GM20431 (cell line): ENCODE measurements around the gene CEP104.

Experiments
- in situ Hi-C: fragments of 300-500 bp; cut with MseI, MboI; formaldehyde crosslinking; loops from one replicate; pipeline ENCODE4 v1.15.0; 2020; ENCODE audit warnings: low sequenced_read_pairs; ENCODE audit not compliant: unreplicated experiment

CEP104 gene

GRCh38 chr1:3772027-3772714 lies 84.8 kb downstream of the CEP104 start:
- in situ Hi-C loops, result no loop called here

DNA sequence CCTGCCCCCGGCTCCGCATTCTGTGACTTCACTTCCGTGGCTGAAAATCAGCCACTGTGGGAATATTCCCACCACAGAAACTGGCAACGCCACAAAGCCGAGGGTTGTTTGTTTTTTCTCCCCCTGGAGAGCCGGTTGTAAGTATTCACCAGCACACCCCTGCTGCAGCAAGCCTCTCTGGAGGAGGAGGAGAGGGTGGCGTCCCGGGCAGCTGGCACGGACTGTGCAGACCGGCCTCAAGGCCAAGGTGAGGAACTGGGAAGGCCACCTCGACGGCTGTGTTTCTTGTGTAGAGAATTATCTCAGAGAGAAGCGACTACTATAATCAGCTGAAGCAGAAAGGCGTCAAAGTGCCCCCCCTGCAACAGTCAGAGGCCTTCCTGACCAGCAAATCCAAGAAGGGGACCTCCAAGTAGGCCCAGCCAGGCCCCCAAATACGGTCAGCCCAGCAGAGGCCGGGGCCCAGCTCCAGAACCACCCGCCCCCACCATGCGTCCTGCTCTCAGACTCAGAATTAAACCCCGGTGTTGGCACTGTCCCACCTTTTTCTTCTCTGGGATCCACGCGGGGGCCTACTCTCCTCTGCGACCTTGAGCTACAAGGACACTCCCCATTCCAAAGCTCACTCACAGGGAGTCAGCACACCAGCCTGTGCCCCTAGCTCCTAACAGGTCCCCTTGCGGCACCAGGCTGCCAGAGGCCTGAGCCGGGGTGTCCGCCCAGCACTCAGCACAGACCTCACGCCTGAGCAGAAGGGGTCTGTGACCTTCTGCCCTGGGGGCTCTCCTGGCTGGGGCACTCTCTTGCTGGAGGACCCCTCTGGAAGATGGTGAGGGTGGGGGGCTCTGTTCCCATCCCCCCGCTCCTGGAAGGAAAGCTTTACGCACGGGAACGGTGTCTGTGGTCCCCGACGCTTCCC lies 85.6 kb downstream of the CEP104 start:
- in situ Hi-C loops, result no loop called here

GRCh38 chr1:3770047-3770765 lies 86.8 kb downstream of the CEP104 start:
- in situ Hi-C loops, result no loop called here

DNA sequence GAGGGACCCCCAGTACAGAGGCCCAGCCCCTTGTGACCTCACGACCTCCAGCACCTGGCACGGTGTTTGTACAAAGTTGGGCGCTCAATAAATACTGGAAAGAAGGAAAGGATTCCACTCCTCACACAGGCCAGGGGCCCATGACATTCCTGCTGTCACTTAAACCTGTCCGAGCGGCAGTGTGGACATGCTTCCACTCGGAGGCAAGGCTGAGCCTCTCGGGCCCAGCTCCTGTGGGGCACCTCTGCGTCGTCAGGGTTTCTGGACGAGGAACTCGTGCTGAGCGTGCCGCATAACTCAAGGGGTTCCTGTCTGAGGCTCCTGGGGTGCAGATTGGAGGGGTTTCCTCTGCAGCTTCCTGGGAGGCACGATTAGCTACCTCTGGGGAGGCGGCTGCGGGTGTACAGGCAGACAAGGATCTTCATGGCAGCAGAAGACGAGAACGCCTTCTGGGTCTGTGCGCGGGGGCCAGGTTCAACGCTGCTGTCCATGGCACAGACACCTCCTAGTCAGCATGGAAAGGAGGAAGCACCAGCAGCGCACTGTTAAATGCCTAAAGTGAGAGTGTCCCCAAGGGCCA lies 88.1 kb downstream of the CEP104 start:
- in situ Hi-C loops, result no loop called here

DNA sequence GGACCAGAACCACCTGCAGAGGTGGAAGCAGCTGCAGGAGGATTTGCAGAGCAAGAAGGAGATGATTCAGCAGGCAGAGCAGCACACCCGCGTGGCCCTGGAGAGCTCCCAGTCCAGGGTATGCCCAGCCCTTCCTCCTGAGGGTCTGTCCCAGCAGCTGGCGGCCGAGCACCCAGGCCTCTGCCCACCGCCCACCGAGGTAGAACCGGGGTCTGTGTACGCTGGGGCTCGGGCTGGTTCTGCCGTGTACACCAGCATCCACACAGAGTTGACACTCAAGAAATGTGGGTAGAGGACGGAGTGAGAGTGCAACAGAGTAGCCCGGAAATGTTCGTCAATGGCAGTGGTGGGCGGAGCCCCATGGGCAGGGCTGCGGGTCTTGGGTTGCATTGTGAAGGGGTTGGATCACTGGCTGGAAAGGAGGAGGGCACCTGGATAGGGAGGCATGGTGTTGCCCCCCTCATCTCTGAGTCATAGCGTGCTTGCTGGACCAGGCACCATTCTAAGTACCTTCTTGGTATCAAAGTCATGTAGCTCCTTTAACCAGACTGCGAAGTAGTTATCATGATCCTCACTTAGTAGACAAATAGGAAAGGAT lies 89.6 kb downstream of the CEP104 start:
- in situ Hi-C loops, result no loop called here

DNA sequence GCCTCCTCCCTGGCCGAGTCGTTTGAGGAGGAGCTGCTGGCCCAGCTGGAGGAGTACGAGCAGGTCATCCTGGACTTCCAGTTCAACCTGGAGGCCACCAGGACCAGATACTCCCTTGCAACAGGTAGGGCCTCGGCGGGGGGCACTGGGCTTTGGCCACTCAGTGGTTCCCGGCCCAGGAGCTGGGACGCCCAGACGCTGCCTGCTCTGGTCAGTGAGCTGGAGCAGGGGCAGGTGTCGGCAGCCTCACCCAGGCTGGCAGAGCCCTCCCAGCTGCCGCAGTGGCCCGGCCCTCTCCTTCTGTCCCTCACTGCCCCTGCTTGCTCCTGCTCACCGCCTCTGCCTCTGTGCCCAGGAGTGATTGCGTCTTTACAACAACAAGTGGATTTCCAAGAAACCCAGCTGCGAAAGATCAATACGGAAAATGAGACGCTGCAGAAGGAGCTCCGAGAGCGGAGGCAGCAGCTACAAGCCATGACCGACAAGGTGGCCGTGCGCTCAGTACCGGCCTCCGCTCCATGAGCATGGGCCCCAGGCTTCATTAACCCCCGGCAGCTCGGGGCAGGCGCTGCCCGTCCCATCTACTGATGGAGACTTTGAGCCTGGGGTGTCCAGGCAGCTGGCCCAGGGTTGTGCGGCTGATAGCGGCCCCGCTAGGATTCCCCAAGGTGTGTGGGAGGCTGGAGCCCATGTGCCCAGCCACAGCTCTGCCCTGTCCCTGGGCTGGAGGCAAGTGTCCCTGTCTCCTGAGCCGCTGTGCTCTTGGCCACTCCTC lies 93.5 kb downstream of the CEP104 start:
- in situ Hi-C loops, result no loop called here

DNA sequence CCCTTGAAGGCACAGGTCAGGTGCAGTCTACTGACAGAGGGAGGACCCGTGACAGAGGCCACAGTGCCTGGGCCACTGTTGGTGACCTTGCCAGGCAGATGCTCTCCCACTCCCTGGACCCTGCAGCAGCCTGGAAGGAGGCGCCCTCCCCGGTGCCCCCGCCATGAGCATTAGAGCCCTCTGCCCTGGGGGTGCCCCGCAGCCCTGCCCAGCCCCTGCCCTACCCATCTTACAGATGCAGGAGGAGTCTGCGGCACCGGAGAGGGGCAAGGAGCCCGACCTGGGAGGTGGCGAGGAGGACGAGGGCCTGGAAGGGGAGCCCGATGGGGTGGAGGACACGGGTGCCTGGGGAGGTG lies 94.2 kb downstream of the CEP104 start:
- in situ Hi-C loops, result no loop called here

- in situ Hi-C loops, result no loop called here
Measured at GRCh38 chr1:3762151-3762872, 94.7 kb downstream of the CEP104 start.
